ENCODE results near the gene ESX1. TPM values are rescaled to one million over a fixed set of nuclear protein-coding genes. Genes with fewer than 3 reads are reported as not detected.
"Not testable (repeated sequence)": the region's sequence is repeated elsewhere in the genome, so short reads cannot be mapped to it uniquely, and the experiment has no call there.

ESX1 gene
- 0.24 and 0.34 TPM in 2 replicates for total RNA-seq (2014; rRNA removed; shearing (Covaris generic))
- polyA plus RNA-seq (2015; cell fraction: cytosol; rRNA removed): 0.85 and 1.1 TPM in 2 replicates
- not detected in 2 replicates for polyA plus RNA-seq (2015; cell fraction: nucleus; rRNA removed)

DNA sequence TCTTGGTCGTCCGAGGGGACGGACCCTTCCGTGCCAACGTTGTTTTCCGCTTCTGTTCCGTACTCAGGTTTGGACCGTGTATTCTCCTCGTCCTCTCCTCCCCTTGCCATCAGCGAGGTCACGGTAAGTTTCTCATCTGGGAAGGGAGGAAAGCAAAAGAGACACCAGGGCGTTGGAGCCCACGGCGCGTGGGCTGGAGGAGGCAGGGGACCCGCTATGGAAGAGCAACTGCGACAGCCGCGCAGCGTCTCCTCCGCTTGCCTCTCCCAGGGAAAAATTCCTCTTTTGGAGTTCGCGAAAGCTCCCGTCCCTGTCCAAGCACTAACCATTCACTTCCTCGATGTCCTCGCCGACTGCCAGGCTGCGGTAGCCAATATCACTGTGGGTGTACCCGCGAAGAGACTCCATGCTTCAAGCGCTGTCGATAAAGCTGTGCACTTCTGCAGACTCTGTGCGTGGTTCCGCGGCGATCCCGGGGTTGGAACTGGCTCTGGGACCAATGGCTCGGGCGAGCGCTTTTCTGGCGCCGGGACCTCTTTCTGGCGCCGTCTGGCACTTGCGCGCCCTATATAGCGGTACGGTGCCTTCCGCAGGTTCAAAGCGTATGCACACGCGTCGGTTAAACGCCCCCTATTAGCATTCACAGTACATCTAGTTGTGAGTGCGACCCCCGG is at the start of gene ESX1:
Gene ESX1 (minus strand): TSS at position 492 of the 674 bp plus-strand sequence. CDS start 84 bp downstream, at position 408.
- in situ Hi-C loops (cut with HindIII; ENCODE audit: low pct_unique_long_range_greater_than_20kb, low sequenced_read_pairs): no loop called here
- no peak for DNase-seq (ENCODE audit: low read depth, low spot score)

DNA sequence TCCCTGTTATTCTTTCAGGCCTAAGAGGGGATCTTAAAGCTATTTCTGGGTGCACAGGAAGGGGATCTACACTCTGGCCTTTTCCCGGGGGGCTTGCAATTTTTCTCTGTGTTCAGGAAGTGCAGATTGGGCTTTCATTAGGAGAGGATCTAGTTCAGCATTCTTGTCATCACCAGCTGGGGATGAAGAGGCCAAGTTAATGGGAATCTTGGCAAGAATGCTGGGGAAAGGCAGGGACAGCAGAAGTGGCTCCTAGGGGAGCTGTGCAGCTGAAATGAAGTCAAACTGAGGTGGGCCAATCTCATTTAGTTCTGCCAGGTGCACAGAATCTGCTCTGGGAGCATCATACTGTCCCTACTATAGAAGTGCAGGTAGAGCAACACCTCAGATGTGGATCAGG is 40.9 kb upstream of the ESX1 start:
- DNase-seq (ENCODE audit: low read depth, low spot score): no peak

DNA sequence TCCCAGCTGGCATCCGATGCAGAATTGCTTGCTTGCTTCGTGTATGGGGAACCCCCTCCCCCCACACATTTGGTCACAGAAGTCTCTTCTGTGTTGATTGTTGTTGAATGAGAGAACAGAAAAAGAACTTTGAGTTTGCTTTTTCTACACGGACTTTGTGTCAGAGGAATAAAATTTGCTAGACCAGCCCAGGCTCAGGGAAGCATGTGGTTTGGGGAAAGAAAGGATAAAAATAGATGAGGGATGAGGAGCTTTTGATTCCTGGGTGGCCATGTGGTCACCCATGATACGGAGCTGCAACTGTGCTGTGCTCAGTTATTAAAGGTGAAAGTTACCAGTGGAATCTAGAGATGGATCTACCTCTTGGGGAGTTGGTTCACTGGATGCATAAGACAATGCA is 34.2 kb upstream of the ESX1 start:
- no peak for DNase-seq (ENCODE audit: low read depth, low spot score)
- in situ Hi-C loops (cut with HindIII; ENCODE audit: low pct_unique_long_range_greater_than_20kb, low sequenced_read_pairs): no loop called here

More for the DNA sequence above, 40.9 kb upstream of the ESX1 start:
- in situ Hi-C loops (cut with HindIII; ENCODE audit: low pct_unique_long_range_greater_than_20kb, low sequenced_read_pairs): no loop called here

DNA sequence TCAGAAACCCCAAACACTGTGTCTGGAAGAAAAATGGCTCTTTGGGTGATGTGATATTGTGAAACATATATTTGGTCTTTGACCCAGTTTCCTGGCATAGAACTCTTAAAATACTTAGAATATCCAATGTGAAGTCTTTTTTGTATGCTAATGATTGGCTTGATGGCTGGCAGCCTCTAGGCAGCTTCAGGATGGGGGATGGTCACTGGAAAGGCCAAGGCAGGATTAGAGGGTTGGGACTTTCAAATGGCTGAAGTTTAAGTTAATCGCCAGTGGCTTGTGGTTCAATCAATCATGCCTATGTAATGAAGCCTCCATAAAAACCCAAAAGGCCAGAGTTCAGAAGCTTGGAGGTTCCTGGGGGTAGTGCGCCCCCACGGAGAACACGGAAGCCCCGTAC is 33.5 kb upstream of the ESX1 start:
- in situ Hi-C loops (cut with HindIII; ENCODE audit: low pct_unique_long_range_greater_than_20kb, low sequenced_read_pairs): no loop called here
- no peak for DNase-seq (ENCODE audit: low read depth, low spot score)

DNA sequence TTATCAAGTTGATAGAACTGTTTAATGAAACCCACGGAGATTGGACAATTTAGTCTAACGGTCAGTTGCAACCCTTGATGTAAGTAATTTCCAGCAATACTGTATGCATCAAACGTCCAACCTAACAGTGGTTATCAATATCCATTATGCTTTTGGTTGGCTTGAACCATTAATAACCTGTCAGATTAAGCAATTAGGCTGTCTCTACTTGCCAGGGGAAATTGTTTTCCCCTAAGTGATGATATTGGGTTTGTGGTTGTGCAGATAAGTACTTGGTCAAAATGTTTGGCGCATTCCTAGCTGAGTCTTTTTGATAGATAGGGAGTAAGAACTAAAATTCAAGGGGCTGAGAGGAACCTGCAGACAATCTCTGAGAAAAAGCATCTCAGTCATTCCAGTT is 30.5 kb upstream of the ESX1 start:
- in situ Hi-C loops (cut with HindIII; ENCODE audit: low pct_unique_long_range_greater_than_20kb, low sequenced_read_pairs): no loop called here
- no peak for DNase-seq (ENCODE audit: low read depth, low spot score)

DNA sequence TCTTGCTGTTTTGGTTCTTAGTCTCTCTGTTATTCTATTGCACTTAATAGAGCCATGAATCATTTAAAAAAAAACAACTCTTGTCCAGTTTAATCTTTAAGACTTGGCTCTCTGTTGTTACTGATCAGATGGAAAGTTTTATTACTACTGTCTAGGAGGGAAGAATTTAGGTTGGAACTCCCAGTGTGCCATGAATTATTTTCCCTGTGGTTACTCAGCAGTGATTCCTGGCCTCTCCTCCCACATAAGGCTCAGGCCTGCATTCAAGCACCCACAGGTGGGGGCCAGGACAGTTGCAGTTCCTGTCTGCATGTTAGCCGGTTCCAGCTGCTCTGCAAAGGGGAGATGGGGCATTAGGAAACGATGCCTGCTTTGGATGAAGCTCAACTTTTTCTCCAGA is 29.8 kb upstream of the ESX1 start:
- DNase-seq (ENCODE audit: low read depth, low spot score): no peak
- in situ Hi-C loops (cut with HindIII; ENCODE audit: low pct_unique_long_range_greater_than_20kb, low sequenced_read_pairs): no loop called here

DNA sequence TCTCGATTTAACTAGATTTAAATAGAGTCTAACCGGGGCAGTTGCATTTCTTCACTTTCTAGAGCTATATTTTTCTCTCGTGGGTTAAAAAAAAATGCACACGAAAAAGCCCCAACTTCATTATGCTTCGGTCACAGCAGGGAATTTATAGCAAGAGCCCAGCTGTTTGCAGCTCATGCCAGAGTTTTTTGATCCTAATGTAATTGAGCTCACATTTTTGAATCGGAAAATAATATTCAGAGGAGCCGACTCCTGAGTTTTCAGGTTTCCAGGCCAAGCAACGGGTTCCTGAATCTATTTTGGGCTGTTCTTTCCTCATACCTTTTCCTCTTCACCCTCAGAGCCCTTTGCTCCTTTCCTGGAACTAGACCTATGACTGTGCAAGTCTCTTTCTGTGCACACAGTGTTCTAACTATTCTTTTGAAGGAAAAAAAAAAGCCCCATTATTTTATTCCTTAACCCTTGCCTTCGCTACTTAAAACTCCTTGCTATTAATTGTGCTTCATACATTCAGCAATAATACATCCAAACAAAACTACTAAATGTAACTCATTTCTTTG is 27.5 kb upstream of the ESX1 start:
- no peak for DNase-seq (ENCODE audit: low read depth, low spot score)
- in situ Hi-C loops (cut with HindIII; ENCODE audit: low pct_unique_long_range_greater_than_20kb, low sequenced_read_pairs): no loop called here

DNA sequence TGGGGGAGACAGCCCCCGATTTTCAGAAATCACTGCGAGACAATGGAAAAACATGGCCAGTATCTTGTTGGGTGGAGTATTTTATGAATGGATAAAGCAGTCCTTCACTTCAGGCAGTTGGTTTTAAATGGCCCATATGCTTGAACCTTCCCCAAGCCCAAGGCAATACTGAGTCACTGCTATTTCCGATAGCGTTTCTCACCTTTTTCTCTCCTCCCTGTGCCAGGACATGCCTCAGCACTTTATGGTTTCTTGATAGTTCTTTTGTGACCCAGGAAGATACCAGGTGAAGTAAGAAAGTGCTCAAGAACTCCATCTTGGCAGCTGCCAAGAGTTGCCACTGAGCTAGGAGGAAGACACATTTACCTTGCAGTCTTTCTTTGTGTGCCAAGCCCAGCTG is 26.8 kb upstream of the ESX1 start:
- DNase-seq (ENCODE audit: low read depth, low spot score): no peak
- in situ Hi-C loops (cut with HindIII; ENCODE audit: low pct_unique_long_range_greater_than_20kb, low sequenced_read_pairs): no loop called here

DNA sequence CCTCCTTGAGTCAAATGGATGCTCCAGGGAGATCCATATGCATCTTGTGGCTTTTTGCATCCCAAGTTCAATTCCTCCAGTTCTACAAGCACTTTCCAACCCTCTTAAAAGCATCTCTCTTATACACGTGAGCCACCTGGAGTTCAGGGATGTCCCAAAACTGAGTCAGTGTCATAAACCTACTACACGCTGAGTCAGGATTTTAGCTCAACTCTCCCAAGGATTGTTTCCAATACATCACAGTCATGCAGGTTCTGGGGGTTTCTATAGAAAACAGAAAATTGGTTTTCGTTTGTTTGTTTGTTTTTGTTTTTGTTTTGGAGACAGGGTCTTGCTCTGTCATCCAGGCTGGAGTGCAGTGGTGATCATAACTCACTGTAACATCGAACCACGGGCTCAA is 25.9 kb upstream of the ESX1 start:
- in situ Hi-C loops (cut with HindIII; ENCODE audit: low pct_unique_long_range_greater_than_20kb, low sequenced_read_pairs): no loop called here

DNA sequence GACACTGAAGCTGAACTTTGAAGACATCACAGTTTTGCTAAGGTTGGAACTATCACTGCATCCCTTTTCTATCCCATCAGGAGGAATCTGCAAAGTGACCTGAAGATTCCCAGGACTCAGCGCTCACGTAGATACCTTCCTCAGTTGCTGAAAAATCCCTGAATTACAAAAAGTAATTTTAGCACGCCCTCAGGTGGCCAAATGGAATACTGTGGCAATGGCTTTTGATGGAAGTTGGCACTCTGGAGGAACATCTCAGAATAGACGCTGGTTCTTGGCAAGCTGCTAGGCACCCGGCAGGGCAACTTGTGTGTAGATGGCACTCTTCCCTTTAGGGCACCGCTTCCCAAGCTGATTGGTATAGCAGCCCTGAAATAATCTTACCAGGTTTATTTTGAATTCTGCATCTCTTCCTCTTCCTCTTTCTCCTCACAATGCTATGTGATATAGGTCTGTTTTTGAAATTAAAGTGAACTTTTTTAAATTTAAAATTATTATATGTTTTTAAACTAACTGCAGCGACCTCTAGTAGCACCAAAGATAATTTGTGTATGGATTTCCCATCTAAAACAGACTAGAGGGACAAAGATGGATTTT is 16.3 kb upstream of the ESX1 start:
- in situ Hi-C loops (cut with HindIII; ENCODE audit: low pct_unique_long_range_greater_than_20kb, low sequenced_read_pairs): no loop called here
- DNase-seq (ENCODE audit: low read depth, low spot score): peak; percentile 71

More for the DNA sequence above, 25.9 kb upstream of the ESX1 start:
- DNase-seq (ENCODE audit: low read depth, low spot score): no peak

DNA sequence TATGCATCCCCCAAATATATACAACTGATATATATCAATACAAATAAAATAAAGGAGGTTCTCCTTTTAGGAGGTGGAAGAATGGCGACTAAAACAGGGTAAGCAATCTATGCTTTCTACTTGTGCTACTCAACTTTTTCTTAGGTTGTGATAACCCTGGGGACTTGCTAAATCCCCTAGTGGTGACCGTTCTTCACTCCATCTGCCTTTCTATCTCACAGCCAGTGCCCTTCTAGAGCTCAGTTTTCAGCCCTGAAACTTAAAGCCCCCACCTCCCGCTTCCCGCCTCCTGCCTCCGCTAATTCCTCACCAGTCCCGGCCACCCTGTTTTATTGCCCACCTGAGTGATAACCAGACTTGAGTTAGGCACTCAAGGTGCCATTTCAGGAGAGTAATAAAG is 15.5 kb upstream of the ESX1 start:
- in situ Hi-C loops (cut with HindIII; ENCODE audit: low pct_unique_long_range_greater_than_20kb, low sequenced_read_pairs): no loop called here
- DNase-seq (ENCODE audit: low read depth, low spot score): no peak

DNA sequence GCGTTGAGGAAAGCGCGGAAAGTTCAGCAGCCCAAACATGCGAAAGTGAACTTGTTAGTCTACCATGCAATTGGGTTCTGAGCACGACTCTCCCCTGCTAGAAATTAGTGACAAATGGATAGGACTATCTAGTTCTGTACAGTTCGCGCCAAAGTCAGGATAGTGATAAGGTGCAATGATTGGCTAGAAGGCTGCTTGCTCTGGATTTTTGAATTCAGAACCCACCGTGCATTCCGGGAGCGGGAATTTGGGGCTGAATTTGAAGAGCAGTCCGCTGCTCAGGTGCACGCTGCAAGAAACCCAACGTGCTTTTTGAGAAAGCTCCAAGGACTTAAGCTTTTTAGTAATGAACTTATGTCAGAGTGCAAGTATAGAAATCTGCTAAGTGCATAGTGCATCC is 732 bp upstream of the ESX1 start:
- in situ Hi-C loops (cut with HindIII; ENCODE audit: low pct_unique_long_range_greater_than_20kb, low sequenced_read_pairs): no loop called here
- no peak for DNase-seq (ENCODE audit: low read depth, low spot score)

DNA sequence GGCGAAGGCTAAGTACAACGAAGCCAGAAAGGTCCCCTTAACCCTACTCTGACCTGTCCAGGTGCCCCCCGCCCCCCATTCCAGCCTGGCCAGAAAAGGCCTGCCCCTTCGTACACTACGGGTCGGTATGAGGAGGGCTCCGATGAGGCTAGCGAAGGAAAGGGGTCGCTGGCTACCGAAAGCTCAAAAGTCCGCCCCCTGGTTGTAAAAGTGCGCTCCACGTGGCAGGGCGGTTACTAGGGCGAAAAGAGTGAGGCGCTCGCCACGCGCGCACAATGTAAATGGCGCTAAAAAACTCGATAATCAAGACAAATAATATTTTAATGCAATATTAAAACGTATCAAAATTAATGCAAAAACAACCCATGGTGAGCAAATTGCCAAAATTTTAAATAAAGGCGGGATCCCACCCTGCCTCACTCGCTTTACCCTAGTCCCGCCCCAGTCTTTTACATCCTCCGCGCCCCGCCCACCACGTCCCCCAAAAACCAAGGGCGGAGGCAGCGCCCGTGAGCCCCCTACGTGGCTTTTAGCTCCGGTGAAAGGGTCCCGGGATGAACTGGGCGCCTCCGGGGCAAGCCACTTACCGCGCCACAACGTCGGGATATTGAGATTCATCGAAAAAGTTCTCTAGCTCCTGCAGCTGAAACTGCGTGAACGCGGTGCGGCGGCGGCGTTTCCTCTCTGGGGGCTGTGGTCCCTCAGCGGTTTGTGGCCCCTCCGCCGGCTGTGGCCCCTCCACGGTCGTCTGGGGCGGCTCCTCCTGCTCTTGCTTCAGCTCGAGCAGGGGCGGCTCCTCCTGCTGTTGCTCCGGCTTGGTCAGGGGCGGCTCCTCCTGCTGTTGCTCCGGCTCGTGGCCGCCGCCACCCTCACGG is 929 bp downstream of the ESX1 start:
- peak; percentile 5 for DNase-seq (ENCODE audit: low read depth, low spot score)
- in situ Hi-C loops (cut with HindIII; ENCODE audit: low pct_unique_long_range_greater_than_20kb, low sequenced_read_pairs): no loop called here

DNA sequence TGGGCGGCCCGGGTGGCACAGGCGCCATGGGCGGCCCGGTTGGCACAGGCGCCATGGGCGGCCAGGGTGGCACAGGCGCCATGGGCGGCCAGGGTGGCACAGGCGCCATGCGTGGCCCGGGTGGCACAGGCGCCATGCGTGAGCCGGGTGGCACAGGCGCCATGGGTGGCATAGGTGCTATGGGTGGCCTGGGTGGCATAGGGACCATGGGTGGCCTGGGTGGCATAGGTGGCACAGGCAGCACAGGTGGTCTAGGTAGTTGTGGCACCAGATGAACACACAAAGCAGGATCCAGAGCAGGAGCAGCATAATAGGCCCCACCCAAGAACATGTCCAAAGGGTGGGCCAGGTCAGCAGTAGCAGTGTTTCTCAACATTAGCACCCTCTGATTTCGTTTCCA is 4.3 kb downstream of the ESX1 start:
- DNase-seq (ENCODE audit: low read depth, low spot score): no peak
- in situ Hi-C loops (cut with HindIII; ENCODE audit: low pct_unique_long_range_greater_than_20kb, low sequenced_read_pairs): no loop called here

DNA sequence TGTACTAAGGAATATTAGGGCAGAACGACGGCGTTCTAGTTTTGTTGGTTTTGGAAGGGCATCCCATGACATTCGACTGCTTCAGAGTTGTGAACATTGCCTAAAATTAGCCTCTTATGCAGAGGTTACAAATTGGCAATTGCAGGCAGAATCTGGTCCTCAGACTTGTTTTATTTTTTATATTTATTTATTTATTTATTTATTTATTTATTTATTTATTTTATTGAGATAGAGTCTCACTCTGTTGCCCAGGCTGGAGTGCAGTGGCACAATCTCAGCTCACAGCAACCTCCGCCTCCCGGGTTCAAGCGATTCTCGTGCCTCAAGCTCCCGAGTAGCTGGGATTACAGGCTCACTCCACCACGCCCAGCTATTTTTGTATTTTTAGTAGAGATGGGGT is 24.7 kb downstream of the ESX1 start:
- in situ Hi-C loops (cut with HindIII; ENCODE audit: low pct_unique_long_range_greater_than_20kb, low sequenced_read_pairs): not testable (repeated sequence)

DNA sequence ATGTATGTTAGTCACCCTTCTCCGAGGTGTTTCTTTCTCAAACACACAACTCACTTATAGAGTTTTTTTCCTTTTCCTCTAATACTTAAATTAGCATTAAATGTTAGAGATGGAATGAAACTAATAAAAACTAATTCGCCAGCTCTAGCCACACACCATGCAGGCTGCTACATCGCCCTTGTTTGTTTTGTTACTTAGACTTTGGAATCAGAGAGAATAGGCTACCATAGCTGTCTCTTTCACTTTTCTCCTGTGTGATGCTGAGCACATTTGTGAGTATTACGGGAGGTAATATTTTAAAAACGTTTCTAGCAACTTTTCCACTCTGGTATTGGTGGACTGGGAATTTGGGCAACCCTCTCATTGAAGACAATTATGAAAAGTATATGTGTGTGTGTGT is 43.5 kb downstream of the ESX1 start:
- in situ Hi-C loops (cut with HindIII; ENCODE audit: low pct_unique_long_range_greater_than_20kb, low sequenced_read_pairs): no loop called here
- no peak for DNase-seq (ENCODE audit: low read depth, low spot score)

More for the DNA sequence above, 24.7 kb downstream of the ESX1 start:
- DNase-seq (ENCODE audit: low read depth, low spot score): not testable (repeated sequence)

DNA sequence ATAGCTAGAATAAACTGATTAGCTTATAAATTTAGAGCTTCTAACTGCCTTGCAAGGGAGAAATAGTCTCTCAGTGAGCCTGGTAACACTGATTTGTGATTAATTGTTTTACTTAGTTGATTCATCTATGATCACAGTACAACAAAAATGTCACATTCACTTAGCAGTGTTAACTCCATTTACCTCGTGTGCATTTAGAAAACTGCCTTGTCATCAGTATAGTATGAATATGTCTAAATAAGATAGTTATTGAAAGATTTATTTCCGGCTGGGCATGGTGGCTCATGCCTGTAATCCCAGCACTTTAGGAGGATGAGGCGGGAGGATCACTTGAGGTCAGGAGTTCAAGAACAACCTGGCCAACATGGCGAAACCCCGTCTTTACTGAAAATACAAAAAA is 49.2 kb downstream of the ESX1 start:
- in situ Hi-C loops (cut with HindIII; ENCODE audit: low pct_unique_long_range_greater_than_20kb, low sequenced_read_pairs): no loop called here
- no peak for DNase-seq (ENCODE audit: low read depth, low spot score)

All from SK-MEL-5 (cell line).